ENCODE results near the gene ATM. TPM values are rescaled to one million over a fixed set of nuclear protein-coding genes. Genes with fewer than 3 reads are reported as not detected.

Gene ATM
- total and polyA plus RNA-seq, 7 donors, result 5.6 to 22.7 (median 14.9) TPM

- Histone ChIP-seq H3K27me3 (ENCODE audit: insufficient read depth in 3 of 3, low read length in 2 of 3) (no peaks in the 10 kb centered on the region), H3K9me3 (no peaks in the 10 kb centered on the region), H3K4me1 (no peaks in the 10 kb centered on the region), H3K36me3 (ENCODE audit: insufficient read depth in 1 of 2, low read depth in 1 of 2) (peaks cover 0 to 42% of the 10 kb centered on the region in 2 donors), H3K27ac (no peak overlapping the region), H3K4me3 (no peak overlapping the region)
- intact Hi-C loops (cut with DNase I), result no loop called here
- no peak for ATAC-seq
- no peak for TF ChIP-seq CTCF (IDR thresholded peaks at IDR 0.05)
- DNase-seq, result no peak
Observed at GRCh38 chr11:108197351-108197750, 25.5 kb upstream of the ATM start.

DNA sequence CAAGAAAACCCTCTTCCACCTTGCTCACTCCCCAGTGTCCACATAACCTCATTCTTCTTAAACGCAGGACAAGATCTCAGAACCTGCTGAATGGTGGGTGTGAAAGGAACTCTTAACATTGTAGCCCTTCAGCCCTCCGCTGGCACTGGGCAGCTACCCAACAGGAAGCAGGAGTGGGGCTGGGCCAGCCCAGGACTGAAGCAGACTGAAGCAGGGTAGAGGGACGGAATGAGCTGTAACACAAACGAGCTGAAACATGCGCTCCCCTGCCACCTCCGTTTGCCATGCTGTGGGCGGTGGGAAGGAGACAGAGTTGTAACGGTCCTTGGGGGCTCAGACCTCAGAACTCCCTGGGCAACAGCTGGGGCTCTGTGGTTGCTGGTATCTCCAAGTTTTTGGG is 24.0 kb upstream of the ATM start:
- peak in 3 of 4 donors; percentile 31 to 49 (median 46) for ATAC-seq
- Histone ChIP-seq H3K4me3 (no peak overlapping the region), H3K9me3 (no peaks in the 10 kb centered on the region), H3K27me3 (ENCODE audit: insufficient read depth in 3 of 3, low read length in 2 of 3) (no peaks in the 10 kb centered on the region), H3K4me1 (no peaks in the 10 kb centered on the region), H3K36me3 (ENCODE audit: insufficient read depth in 1 of 2, low read depth in 1 of 2) (peaks cover 0 to 28% of the 10 kb centered on the region in 2 donors), H3K27ac (no peak overlapping the region)
- peak in 1 of 2 donors; percentile 51 for DNase-seq
- WGBS, 3 donors, result 68 to 89% (median 70%) methylated on average over 8 of the region's 8 CpGs
- intact Hi-C loops (cut with DNase I), result no loop called here
- TF ChIP-seq CTCF (IDR thresholded peaks at IDR 0.05), result no peak

DNA sequence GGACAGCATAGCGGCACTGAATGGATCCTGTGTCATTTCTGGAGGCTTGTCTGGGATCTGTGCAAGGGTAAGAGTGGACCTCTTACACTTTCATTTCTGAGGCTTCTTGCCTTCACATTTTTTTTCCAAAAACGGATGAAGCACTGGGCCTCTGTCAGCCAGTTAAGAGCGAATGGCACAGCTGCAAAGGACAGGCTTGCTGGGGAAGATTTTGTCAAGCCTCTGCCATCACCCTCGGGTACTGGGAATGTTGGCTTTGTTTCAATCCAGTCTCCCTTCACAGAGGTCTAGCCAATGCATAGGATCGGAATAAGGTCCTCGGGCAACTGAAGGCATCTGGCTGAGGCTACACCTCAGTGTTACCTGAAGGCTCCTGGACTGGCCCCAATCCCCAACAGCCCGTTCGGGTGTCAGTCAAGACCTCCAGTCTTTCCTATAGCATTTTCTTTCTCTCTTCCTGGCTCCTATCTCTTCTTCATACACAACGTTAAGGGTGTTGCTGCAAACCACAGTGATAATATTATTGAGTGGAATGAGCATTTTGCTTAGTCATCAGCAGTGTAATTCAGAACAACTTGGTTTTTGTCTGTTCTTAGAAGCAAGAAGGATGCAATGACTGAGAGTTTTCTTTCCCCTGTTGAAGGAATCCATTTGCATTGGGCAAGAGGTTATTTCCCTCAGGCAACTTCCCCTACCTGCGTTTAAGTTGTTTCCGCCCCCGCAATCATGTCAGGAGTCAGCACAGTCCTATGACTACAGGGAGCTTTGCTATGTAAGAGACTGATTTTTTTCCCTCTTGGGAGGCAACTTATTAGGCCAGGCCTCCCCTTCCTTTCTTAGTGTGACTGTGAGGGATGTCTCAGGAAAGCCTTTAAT is 23.2 kb upstream of the ATM start:
- 68 to 80% (median 69%) methylated on average over 12 of the region's 12 CpGs for WGBS, 3 donors
- TF ChIP-seq CTCF (IDR thresholded peaks at IDR 0.05), result no peak
- Histone ChIP-seq H3K27ac (no peak overlapping the region), H3K9me3 (no peaks in the 10 kb centered on the region), H3K4me3 (no peak overlapping the region), H3K4me1 (no peaks in the 10 kb centered on the region), H3K27me3 (ENCODE audit: insufficient read depth in 3 of 3, low read length in 2 of 3) (no peaks in the 10 kb centered on the region), H3K36me3 (ENCODE audit: insufficient read depth in 1 of 2, low read depth in 1 of 2) (peaks cover 4 to 20% of the 10 kb centered on the region in 2 donors)
- ATAC-seq, result peak in 3 of 4 donors; percentile 14 to 35 (median 17)
- no peak for DNase-seq
- intact Hi-C loops (cut with DNase I), result no loop called here

GRCh38 chr11:108203075-108203474 is 19.8 kb upstream of the ATM start:
- Histone ChIP-seq H3K27me3 (ENCODE audit: insufficient read depth in 3 of 3, low read length in 2 of 3) (no peaks in the 10 kb centered on the region), H3K4me3 (no peak overlapping the region), H3K27ac (no peak overlapping the region), H3K36me3 (ENCODE audit: insufficient read depth in 1 of 2, low read depth in 1 of 2) (peaks cover 4 to 8% of the 10 kb centered on the region in 2 donors), H3K4me1 (no peaks in the 10 kb centered on the region), H3K9me3 (no peaks in the 10 kb centered on the region)
- ATAC-seq (no peak), DNase-seq (no peak)
- intact Hi-C loops (cut with DNase I), result no loop called here
- 71 to 79% (median 78%) methylated on average over 2 of the region's 2 CpGs for WGBS, 3 donors
- TF ChIP-seq CTCF (IDR thresholded peaks at IDR 0.05), result no peak

Data from psoas muscle (tissue), 8 donors.